Neural progenitor cell (in vitro differentiated cells): Measurements from ENCODE around the gene SDHC.

ENCODE experiments used
- CTCF ChIP-seq: fragments of 200-600 bp; sonication (generic); IDR thresholded peaks from 2 replicates; pipeline ENCODE4 v1.5.1; 2017; ENCODE audit warnings: antibody characterized with exemption, mild to moderate bottlenecking
- EZH2 ChIP-seq: fragments of 200-600 bp; sonication (generic); IDR thresholded peaks from 2 replicates; pipeline ENCODE4 v1.6.1; 2017; ENCODE audit warnings: antibody characterized with exemption, mild to moderate bottlenecking, moderate library complexity
- EZH2phosphoT487 ChIP-seq: fragments of 200-600 bp; sonication (generic); IDR thresholded peaks from 2 replicates; pipeline ENCODE4 v1.6.1; 2017; ENCODE audit warnings: antibody characterized with exemption

GRCh38 chr1:161285113-161285512 lies 29.1 kb upstream of the SDHC start:
- TF ChIP-seq CTCF (no peak), EZH2phosphoT487 (no peak), EZH2 (no peak)
